HL-60 (cell line): ENCODE data around the gene CMYA5.

Experiments
- DNase-seq, 2 experiments: peaks; one replicate each; pipeline ENCODE4 v3.0.0-alpha.2; 2010 to 2020; ENCODE audit warnings: low read depth in 1 of 2, low spot score in 1 of 2
- H3K27ac ChIP-seq: fragments of 250-450 bp; sonication (Bioruptor Pico); replicated peaks from 2 replicates; pipeline ENCODE4 v1.5.1; 2020; ENCODE audit warnings: mild to moderate bottlenecking, moderate library complexity
- H3K27me3 ChIP-seq: fragments of 250-450 bp; sonication (Bioruptor Pico); 2 replicates; pipeline ENCODE4 v1.5.1; 2021; ENCODE audit warnings: mild to moderate bottlenecking, moderate library complexity; ENCODE audit not compliant: insufficient read depth, poor library complexity, severe bottlenecking
- H3K4me3 ChIP-seq: replicated peaks from 2 replicates; pipeline ENCODE4 v1.5.1; 2011; ENCODE audit warnings: mild to moderate bottlenecking, control low read depth, low read length; ENCODE audit not compliant: insufficient read depth
- CTCF ChIP-seq: IDR thresholded peaks from one replicate; pipeline ENCODE4 v1.5.1; 2011; ENCODE audit warnings: low read length, control low read depth, inconsistent platforms; ENCODE audit not compliant: insufficient read depth
- GABPA ChIP-seq: IDR thresholded peaks from 2 replicates; pipeline ENCODE4 v1.6.1; 2012; ENCODE audit warnings: low read depth
- POLR2AphosphoS5 ChIP-seq: IDR thresholded peaks from 2 replicates; pipeline ENCODE4 v1.6.1; 2012; ENCODE audit warnings: low read depth
- REST ChIP-seq: IDR thresholded peaks from 2 replicates; pipeline ENCODE4 v1.6.1; 2012; ENCODE audit warnings: low read depth; ENCODE audit not compliant: insufficient replicate concordance
- SPI1 ChIP-seq: IDR thresholded peaks from 2 replicates; pipeline ENCODE4 v1.6.1; 2012; ENCODE audit warnings: low read depth, mild to moderate bottlenecking, borderline replicate concordance

CMYA5 gene

GRCh38 chr5:79729679-79730078 lies 40.0 kb downstream of the CMYA5 start:
- no peak overlapping the region for H3K27ac ChIP-seq
- H3K4me3 ChIP-seq, result no peak overlapping the region
- TF ChIP-seq POLR2AphosphoS5 (no peak), SPI1 (no peak), GABPA (no peak), CTCF (no peak)
- no peaks in the 10 kb centered on the region for H3K27me3 ChIP-seq
- no peak for DNase-seq

- TF ChIP-seq GABPA, result no peak
- no peak for TF ChIP-seq REST
- no peak for TF ChIP-seq SPI1
- TF ChIP-seq POLR2AphosphoS5, result no peak
- TF ChIP-seq CTCF, result no peak
- DNase-seq, result no peak
- Histone ChIP-seq H3K27ac (no peak overlapping the region), H3K27me3 (no peaks in the 10 kb centered on the region), H3K4me3 (no peak overlapping the region)
Observed at GRCh38 chr5:79730564-79730963, 40.9 kb downstream of the CMYA5 start.

GRCh38 chr5:79731775-79732174 lies 42.1 kb downstream of the CMYA5 start:
- no peak for DNase-seq
- TF ChIP-seq POLR2AphosphoS5 (no peak), SPI1 (no peak), CTCF (no peak), REST (no peak), GABPA (no peak)
- no peaks in the 10 kb centered on the region for H3K27me3 ChIP-seq

More at GRCh38 chr5:79731775-79732174, 42.1 kb downstream of the CMYA5 start:
- no peak overlapping the region for H3K4me3 ChIP-seq
- no peak overlapping the region for H3K27ac ChIP-seq
